ENCODE measurements around the gene CERT1.

DNA sequence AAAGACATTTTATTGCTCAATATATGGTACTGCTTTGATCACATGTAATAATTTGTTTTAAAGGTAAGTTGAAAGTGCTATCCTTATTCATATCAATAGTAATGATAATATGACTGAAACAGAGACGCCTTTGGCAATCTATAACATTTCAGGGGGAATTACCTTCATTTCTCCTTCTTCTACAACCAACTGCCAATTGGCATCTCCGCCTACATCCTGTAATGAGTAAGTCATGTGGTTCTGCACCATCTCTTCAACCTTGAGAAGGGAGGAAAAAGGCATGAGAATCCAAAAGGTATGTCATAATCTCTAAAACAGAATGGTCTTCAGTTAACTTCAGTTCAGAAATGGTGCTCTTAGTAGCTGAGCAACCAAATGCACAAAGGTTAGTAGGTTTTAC, 122.0 kb downstream of the CERT1 start:
- TF ChIP-seq FOXM1 (IDR thresholded peaks at IDR 0.05; ENCODE audit: borderline replicate concordance), result no peak
- TF ChIP-seq L3MBTL2 (conservative IDR thresholded peaks at IDR 0.05), result no peak
- TF ChIP-seq SP1 (IDR thresholded peaks at IDR 0.05), result no peak
- TF ChIP-seq BHLHE40 (IDR thresholded peaks at IDR 0.05; ENCODE audit: borderline replicate concordance), result no peak
- no peak for TF ChIP-seq ZNF384 (IDR thresholded peaks at IDR 0.05)
- TF ChIP-seq HDGF (IDR thresholded peaks at IDR 0.05; ENCODE audit: borderline replicate concordance), result no peak
- TF ChIP-seq LEF1 (IDR thresholded peaks at IDR 0.05; ENCODE audit: borderline replicate concordance), result no peak
- TF ChIP-seq FOXK2 (IDR thresholded peaks at IDR 0.05), result no peak
- TF ChIP-seq CTBP1 (IDR thresholded peaks at IDR 0.05; ENCODE audit: borderline replicate concordance), result no peak

Measured in HEK293T (cell line).